Heart right ventricle (tissue), 16 donors: ENCODE data around the gene CFAP161. TPM values are rescaled to one million over a fixed set of nuclear protein-coding genes. Genes with fewer than 3 reads are reported as not detected.
A peak's percentile ranks its signal among the peaks of the same experiment; 100 is the strongest.

Experiments used
- ATAC-seq, 8 donors: fragments of 200-7000 bp; cut with Tn5 transposase; one replicate each; pipeline ENCODE4 v1.9.1; 2020; ENCODE audit warnings: mild to moderate bottlenecking in 8 of 8, moderate library complexity in 8 of 8, moderate number of reproducible peaks in 1 of 8
- DNase-seq, 2 donors: peaks; one replicate each; pipeline ENCODE4 v3.0.0-alpha.2; 2020
- H3K27ac ChIP-seq, 10 donors: fragments of 200-600 bp; sonication (generic) in 2 of 10; one replicate each; pipeline versions ENCODE4 v1.5.0 to v1.8.0; 2020 to 2022; ENCODE audit warnings: mild to moderate bottlenecking in 3 of 10
- H3K27me3 ChIP-seq, 7 donors: fragments of 200-600 bp; one replicate each; pipeline ENCODE4 v1.8.0; 2021 to 2022; ENCODE audit warnings: mild to moderate bottlenecking in 2 of 7
- H3K36me3 ChIP-seq, 9 donors: fragments of 200-600 bp; sonication (generic) in 1 of 9; one replicate each; pipeline versions ENCODE4 v1.5.0 to v1.8.0; 2020 to 2022; ENCODE audit warnings: mild to moderate bottlenecking in 2 of 9
- H3K4me1 ChIP-seq, 9 donors: fragments of 200-600 bp; sonication (generic) in 1 of 9; one replicate each; pipeline versions ENCODE4 v1.5.0 to v1.8.0; 2020 to 2022; ENCODE audit warnings: mild to moderate bottlenecking in 4 of 9
- H3K4me3 ChIP-seq, 10 donors: fragments of 200-600 bp; sonication (generic) in 2 of 10; one replicate each; pipeline versions ENCODE4 v1.5.0 to v1.8.0; 2020 to 2022; ENCODE audit warnings: mild to moderate bottlenecking in 7 of 10, moderate library complexity in 2 of 10
- H3K9me3 ChIP-seq, 11 donors: fragments of 200-600 bp in 10 of 11; sonication (generic) in 2 of 11; one replicate each; pipeline versions ENCODE4 v1.5.0 to v1.8.0; 2013 to 2022; ENCODE audit warnings: mild to moderate bottlenecking in 2 of 11, control low read depth in 1 of 11, moderate library complexity in 1 of 11
- WGBS, 2 donors: extraction: QIAGEN DNeasy Blood & Tissue Kit; methylation state at CpG; one replicate each; pipeline ENCODE4 v1.1.7; 2013; ENCODE audit warnings: inconsistent platforms in 1 of 2; 5-methylcytosine and 5-hydroxymethylcytosine counted together
- intact Hi-C, 10 donors: fragments of 100-400 bp; cut with DNase I; formaldehyde crosslinking; loops; one replicate each; pipeline versions ENCODE4 v1.11.1 to v1.14.2; 2022
- polyA plus RNA-seq, 2 donors: library from polyadenylated mRNA; stranded (reverse); fragments of 200-250 nt; gene quantifications; one replicate each; pipeline ENCODE4 v1.2.3, GENCODE V29; 2013
- total RNA-seq, 10 donors: library from RNA; stranded (reverse); fragmentation: NEBNext Ultra II Directional in 3 of 10; extraction: Animal tissue kit (Norgen Biotek cat#: 25700) in 3 of 10; gene quantifications; one replicate each; pipeline versions ENCODE4 v1.2.1 to v1.2.4, GENCODE V29; 2021 to 2023
- TF ChIP-seq, protein P1 (sequence below), 9 donors: fragments of 200-600 bp; sonication (generic) in 2 of 9; IDR thresholded peaks; one replicate each; pipeline versions ENCODE4 v1.5.0 to v1.8.0; 2021 to 2022; ENCODE audit warnings: antibody characterized with exemption in 9 of 9, mild to moderate bottlenecking in 5 of 9, moderate library complexity in 1 of 9
- donor health status: Arrhythmogenic right ventricular cardiomyopathy.
- donor health status: ischemic (EF 13 %, LVEDD 7.1; RV severe dilation, severe dysfunction).
- donor health status: healthy with polysubstance abuse.
- donor health status: DM: no; HTN: yes; CAD: no.
- donor health status: DM: no; HTN: no; CAD: no.
- donor health status: ischemic (EF 25% LVEDD 6.9; RV normal size, moderate dysfunction).
- donor health status: ischemic (EF 25% LVEDD 5.7; RV mildly dilated, moderate dysfunction).
- donor health status: healthy.
- donor health status: DM: yes; HTN: yes; CAD: no.
- donor health status: Ischemic cardiomyopathy.
- donor health status: ischemic (EF 35%, LVEDD 5.7; RV mildly dilated, moderate dysfunction).
- donor health status: nonischemic (EF 11% LVEDD 7.7; RV severe dilation, severe dysfunction).
- donor health status: DM: yes; HTN: yes; CAD: no.
- donor health status: PGD.
- donor health status: ischemic (EF 29% LVEDD 5.4; RV normal size, mild dysfunction).
- donor health status: nonischemic (EF 23%, LVEDD 6.1; RV moderate dilation, normal function).

Gene CFAP161
- total and polyA plus RNA-seq, 12 donors = 0.28 to 1.2 (median 0.83) TPM

DNA sequence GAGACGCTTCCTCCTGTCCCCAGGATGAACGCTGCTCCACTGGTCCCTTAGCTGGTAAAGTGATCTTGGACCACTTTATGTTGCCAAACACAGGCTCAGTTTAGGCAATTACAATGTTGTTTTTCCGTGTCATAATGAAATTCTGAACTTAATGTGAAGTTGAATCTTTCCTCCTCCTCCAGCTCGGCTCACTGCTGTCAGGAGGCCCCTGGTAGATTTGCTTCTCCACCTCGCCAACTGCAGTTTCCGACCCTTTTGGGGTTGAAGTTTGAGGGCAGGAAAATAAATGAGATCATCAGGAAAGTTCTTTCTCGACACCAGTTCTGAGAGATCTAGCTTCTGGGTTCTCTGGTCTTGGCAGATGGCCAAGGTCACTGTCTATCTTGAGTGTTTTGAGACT, 27.8 kb downstream of the CFAP161 start:
- H3K4me1 ChIP-seq = peaks cover 19 to 49% (median 26%) of the 10 kb centered on the region in 9 donors
- H3K9me3 ChIP-seq = no peaks in the 10 kb centered on the region
- H3K27me3 ChIP-seq = peaks cover 0 to 6% (median 0%) of the 10 kb centered on the region in 7 donors
- no peak overlapping the region for H3K4me3 ChIP-seq
- intact Hi-C loops = loop anchor here in 1 of 10 donors (2.0 kb wide), 1 partner anchor 15 kb away; no protein-coding TSS in a partner anchor
- DNase-seq = no peak
- no peaks in the 10 kb centered on the region for H3K36me3 ChIP-seq
- 55 to 70% methylated on average over 7 of the region's 7 CpGs for WGBS, 2 donors
- peak overlapping the region in 9 of 10 donors; percentile 32 to 81 (median 58) for H3K27ac ChIP-seq
- TF ChIP-seq, protein P1, sequence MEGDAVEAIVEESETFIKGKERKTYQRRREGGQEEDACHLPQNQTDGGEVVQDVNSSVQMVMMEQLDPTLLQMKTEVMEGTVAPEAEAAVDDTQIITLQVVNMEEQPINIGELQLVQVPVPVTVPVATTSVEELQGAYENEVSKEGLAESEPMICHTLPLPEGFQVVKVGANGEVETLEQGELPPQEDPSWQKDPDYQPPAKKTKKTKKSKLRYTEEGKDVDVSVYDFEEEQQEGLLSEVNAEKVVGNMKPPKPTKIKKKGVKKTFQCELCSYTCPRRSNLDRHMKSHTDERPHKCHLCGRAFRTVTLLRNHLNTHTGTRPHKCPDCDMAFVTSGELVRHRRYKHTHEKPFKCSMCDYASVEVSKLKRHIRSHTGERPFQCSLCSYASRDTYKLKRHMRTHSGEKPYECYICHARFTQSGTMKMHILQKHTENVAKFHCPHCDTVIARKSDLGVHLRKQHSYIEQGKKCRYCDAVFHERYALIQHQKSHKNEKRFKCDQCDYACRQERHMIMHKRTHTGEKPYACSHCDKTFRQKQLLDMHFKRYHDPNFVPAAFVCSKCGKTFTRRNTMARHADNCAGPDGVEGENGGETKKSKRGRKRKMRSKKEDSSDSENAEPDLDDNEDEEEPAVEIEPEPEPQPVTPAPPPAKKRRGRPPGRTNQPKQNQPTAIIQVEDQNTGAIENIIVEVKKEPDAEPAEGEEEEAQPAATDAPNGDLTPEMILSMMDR (IDR thresholded peaks at IDR 0.05) = no peak
- no peak for ATAC-seq

DNA sequence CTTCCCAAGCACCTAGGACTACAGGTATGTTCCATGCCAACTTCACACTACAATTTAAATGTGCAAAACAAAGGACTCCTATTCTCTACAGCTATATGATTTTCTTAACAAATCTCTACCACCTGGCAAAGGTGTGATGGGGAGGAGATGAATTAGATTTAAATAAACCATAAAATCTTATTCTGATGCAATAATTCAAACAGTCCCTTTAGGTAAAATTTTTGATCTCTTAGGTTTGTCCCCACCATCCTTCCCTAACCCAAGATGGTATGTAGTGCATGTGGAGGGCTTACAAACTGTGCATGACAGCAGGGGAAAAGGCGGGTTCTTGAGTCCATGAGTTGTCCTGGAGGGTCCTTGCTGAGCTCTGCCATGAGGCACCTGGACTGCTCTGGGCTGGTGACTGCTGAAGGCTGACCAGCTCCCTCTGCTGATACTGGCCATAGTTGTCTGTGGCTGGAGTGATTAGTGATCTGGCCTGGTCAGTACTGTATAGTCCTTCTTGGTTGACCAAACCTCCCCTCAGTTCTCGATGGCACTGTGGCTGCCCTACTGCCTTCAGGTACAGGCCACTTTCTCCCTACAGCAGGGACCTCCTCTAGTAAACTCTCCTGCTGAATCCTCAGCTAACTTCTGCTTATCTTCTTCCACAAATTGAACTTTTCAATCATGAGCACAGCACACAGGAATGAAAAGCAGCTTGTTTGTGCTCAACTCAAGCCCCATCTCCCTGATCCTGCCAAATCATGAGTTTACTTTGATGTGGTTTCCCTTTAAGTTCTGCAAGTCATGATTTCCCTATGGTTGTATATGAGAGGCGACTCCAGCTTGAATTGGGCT, 30.1 kb downstream of the CFAP161 start:
- DNase-seq (no peak), ATAC-seq (no peak)
- Histone ChIP-seq H3K27me3 (peaks cover 0 to 6% (median 0%) of the 10 kb centered on the region in 7 donors), H3K4me1 (peaks cover 23 to 53% (median 32%) of the 10 kb centered on the region in 9 donors), H3K9me3 (no peaks in the 10 kb centered on the region), H3K4me3 (no peak overlapping the region), H3K27ac (peak overlapping the region in 1 of 10 donors; percentile 26), H3K36me3 (no peaks in the 10 kb centered on the region)
- WGBS, 2 donors = 88 to 90% methylated on average over 3 of the region's 3 CpGs
- TF ChIP-seq, protein P1 (IDR thresholded peaks at IDR 0.05) = no peak
- intact Hi-C loops = no loop called here

DNA sequence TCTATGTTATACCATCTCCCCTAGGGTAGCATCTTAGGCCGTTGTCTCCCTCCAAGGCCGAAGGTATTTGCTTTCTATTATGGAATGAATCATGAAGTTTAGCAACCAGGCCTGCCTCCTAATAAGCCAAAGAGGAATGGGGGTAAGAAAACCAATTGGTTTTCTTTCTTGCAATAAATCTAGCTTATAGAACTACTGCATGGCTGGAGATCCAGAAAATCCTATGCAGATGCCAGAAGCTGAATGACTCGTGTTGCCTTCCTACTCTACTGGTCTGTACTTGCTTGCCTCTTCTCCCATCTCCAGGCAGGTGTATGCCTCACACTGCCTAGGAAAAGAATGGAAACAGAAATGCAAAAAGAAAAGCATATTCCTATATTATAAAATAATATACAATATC, 31.5 kb downstream of the CFAP161 start:
- H3K36me3 ChIP-seq = no peaks in the 10 kb centered on the region
- intact Hi-C loops = no loop called here
- ATAC-seq = no peak
- H3K4me3 ChIP-seq = no peak overlapping the region
- WGBS, 2 donors = 77 to 97% methylated on average over 3 of the region's 3 CpGs
- peaks cover 19 to 51% (median 28%) of the 10 kb centered on the region in 9 donors for H3K4me1 ChIP-seq
- H3K27ac ChIP-seq = no peak overlapping the region
- no peak for DNase-seq
- TF ChIP-seq, protein P1 (IDR thresholded peaks at IDR 0.05) = no peak
- no peaks in the 10 kb centered on the region for H3K9me3 ChIP-seq
- peaks cover 0 to 6% (median 0%) of the 10 kb centered on the region in 7 donors for H3K27me3 ChIP-seq

DNA sequence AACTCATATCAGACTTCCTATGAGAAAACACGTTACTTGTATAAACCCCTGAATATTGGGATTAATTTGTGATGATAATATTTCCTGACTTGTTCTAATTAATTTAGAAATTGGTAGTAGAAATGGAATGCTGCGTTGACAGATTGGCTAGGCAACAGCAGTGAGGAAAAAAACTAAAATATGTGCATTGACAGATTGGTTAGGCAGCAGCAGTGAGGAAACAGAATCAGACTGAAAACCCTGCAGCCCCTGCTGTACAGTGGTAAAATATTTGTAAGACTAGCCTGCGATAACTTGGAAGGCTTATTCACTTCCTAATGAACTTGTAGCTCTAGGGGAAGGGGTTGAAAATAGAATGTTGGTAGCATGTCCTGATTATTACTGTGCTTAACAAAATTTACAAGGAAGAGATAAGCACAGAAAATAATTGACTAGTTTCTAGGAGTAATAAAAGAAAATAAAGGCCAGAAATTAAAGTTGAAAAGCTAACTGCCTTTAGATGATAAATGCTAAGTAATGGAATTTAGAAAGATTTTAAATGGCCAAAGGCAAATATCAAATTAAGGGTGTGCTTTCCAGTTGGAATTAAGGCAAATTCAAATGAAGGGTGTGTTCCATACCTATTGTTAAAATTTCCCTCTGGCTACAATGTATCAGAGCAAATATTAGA, 32.7 kb downstream of the CFAP161 start:
- WGBS, 2 donors = 58 to 63% methylated on average over 3 of the region's 3 CpGs
- DNase-seq (no peak), ATAC-seq (no peak)
- H3K4me1 ChIP-seq = peaks cover 7 to 51% (median 21%) of the 10 kb centered on the region in 9 donors
- peak overlapping the region in 8 of 10 donors; percentile 14 to 78 (median 65) for H3K27ac ChIP-seq
- H3K36me3 ChIP-seq = no peaks in the 10 kb centered on the region
- intact Hi-C loops = no loop called here
- H3K27me3 ChIP-seq = peaks cover 0 to 2% (median 0%) of the 10 kb centered on the region in 7 donors
- TF ChIP-seq, protein P1 (IDR thresholded peaks at IDR 0.05) = no peak
- no peak overlapping the region for H3K4me3 ChIP-seq
- no peaks in the 10 kb centered on the region for H3K9me3 ChIP-seq
